PC-9 (cell line): ENCODE data around the gene SMOC2. TPM values are rescaled to one million over a fixed set of nuclear protein-coding genes. Genes with fewer than 3 reads are reported as not detected.

ENCODE experiments used
- BruUV-seq: library from RNA; stranded (reverse); fragments of 400-500 nt; replicated peaks from 2 replicates; lab custom pipeline; 2021; lab: Mats Ljungman, UMichigan
- CTCF ChIA-PET: fragments of 300-600 bp; sonication (Branson Sonifier 250); formaldehyde crosslinking; loops from one replicate; lab custom pipeline; 2022; ENCODE audit warnings: antibody characterized with exemption; lab: Charles Lee
- POLR2A ChIA-PET: fragments of 300-600 bp; sonication (Branson Sonifier 250); formaldehyde crosslinking; loops from one replicate; lab custom pipeline; 2022; ENCODE audit warnings: antibody characterized with exemption; ENCODE audit not compliant: unreplicated experiment; lab: Charles Lee
- DNase-seq, 2 experiments: peaks; one replicate each; pipeline versions ENCODE4 v3.0.0 to v3.0.0-alpha.2; 2015 to 2022; ENCODE audit warnings: mixed read lengths in 1 of 2
- H2AFZ ChIP-seq: fragments of 200-600 bp; sonication (generic); 2 replicates; pipeline ENCODE4 v1.8.1; 2017; ENCODE audit warnings: antibody characterized with exemption
- H3F3A ChIP-seq: fragments of 200-600 bp; sonication (generic); 2 replicates; pipeline ENCODE4 v1.8.1; 2017; ENCODE audit warnings: antibody characterized with exemption, mild to moderate bottlenecking, low read depth; ENCODE audit not compliant: insufficient read depth
- H3K27ac ChIP-seq: fragments of 200-600 bp; sonication (generic); 2 replicates; pipeline ENCODE4 v1.6.1; 2016; ENCODE audit warnings: mixed run types
- H3K27me3 ChIP-seq: fragments of 200-600 bp; sonication (generic); 2 replicates; pipeline ENCODE4 v1.6.1; 2016; ENCODE audit warnings: low read depth, mixed run types; ENCODE audit not compliant: insufficient read depth
- H3K36me3 ChIP-seq: fragments of 200-600 bp; sonication (generic); 2 replicates; pipeline ENCODE4 v1.6.1; 2016; ENCODE audit warnings: low read depth, mixed run types
- H3K4me1 ChIP-seq: fragments of 200-600 bp; sonication (generic); replicated peaks from 2 replicates; pipeline ENCODE4 v1.6.1; 2016; ENCODE audit warnings: mixed run types; ENCODE audit not compliant: insufficient read depth
- H3K4me2 ChIP-seq: fragments of 200-600 bp; sonication (generic); 2 replicates; pipeline ENCODE4 v1.6.1; 2017; ENCODE audit warnings: mixed run types
- H3K4me3 ChIP-seq: fragments of 200-600 bp; sonication (generic); 2 replicates; pipeline ENCODE4 v1.6.1; 2016; ENCODE audit warnings: mixed run types
- H3K79me2 ChIP-seq: fragments of 200-600 bp; sonication (generic); 2 replicates; pipeline ENCODE4 v1.6.1; 2017; ENCODE audit warnings: low read depth, mixed run types
- H3K9me2 ChIP-seq: fragments of 200-600 bp; sonication (generic); 2 replicates; pipeline ENCODE4 v1.8.1; 2017; ENCODE audit warnings: mild to moderate bottlenecking; ENCODE audit not compliant: insufficient read depth
- H3K9me3 ChIP-seq: fragments of 200-600 bp; sonication (generic); 2 replicates; pipeline ENCODE4 v1.8.1; 2016; ENCODE audit warnings: low read depth; ENCODE audit not compliant: insufficient read depth
- H4K20me1 ChIP-seq: fragments of 200-600 bp; sonication (generic); 2 replicates; pipeline ENCODE4 v1.8.1; 2017; ENCODE audit not compliant: insufficient read depth
- CTCF ChIP-seq: fragments of 200-600 bp; sonication (generic); conservative IDR thresholded peaks from 2 replicates; pipeline ENCODE4 v1.6.1; 2017; ENCODE audit warnings: mixed run types, antibody characterized with exemption, mild to moderate bottlenecking, moderate library complexity
- EZH2 ChIP-seq: fragments of 200-600 bp; sonication (generic); IDR thresholded peaks from 2 replicates; pipeline ENCODE4 v1.8.0; 2017; ENCODE audit warnings: antibody characterized with exemption, low read depth
- intact Hi-C: fragments of 100-400 bp; cut with micrococcal nuclease; formaldehyde crosslinking; loops from one replicate; pipeline ENCODE4 v1.10.0; 2022; ENCODE audit not compliant: unreplicated experiment
- total RNA-seq: library from RNA; stranded (reverse); gene quantifications from 2 replicates; pipeline ENCODE4 v1.2.3, GENCODE V29; 2021

The SMOC2 gene
- total RNA-seq, 1 experiment from 2014 or later: not detected

GRCh38 chr6:168601111-168601510 lies 160.1 kb downstream of the SMOC2 start:
- intact Hi-C loops: no loop called here
- no peak overlapping the region for H2AFZ ChIP-seq
- no peak overlapping the region for H3K4me2 ChIP-seq
- H3K27me3 ChIP-seq: peaks cover 49% of the 10 kb centered on the region
- H3K27ac ChIP-seq: no peak overlapping the region
- BruUV-seq: no TSS peak
- DNase-seq: no peak
- POLR2A ChIA-PET: no interaction called here
- no peaks in the 10 kb centered on the region for H3K79me2 ChIP-seq
- CTCF ChIA-PET: no interaction called here
- no peak overlapping the region for H3K4me3 ChIP-seq
- no peaks in the 10 kb centered on the region for H3K9me2 ChIP-seq
- H3K4me1 ChIP-seq: no peaks in the 10 kb centered on the region
- H3K9me3 ChIP-seq: no peaks in the 10 kb centered on the region
- TF ChIP-seq CTCF (no peak), EZH2 (no peak)
- no peaks in the 10 kb centered on the region for H3F3A ChIP-seq
- H3K36me3 ChIP-seq: no peaks in the 10 kb centered on the region
- no peaks in the 10 kb centered on the region for H4K20me1 ChIP-seq

DNA sequence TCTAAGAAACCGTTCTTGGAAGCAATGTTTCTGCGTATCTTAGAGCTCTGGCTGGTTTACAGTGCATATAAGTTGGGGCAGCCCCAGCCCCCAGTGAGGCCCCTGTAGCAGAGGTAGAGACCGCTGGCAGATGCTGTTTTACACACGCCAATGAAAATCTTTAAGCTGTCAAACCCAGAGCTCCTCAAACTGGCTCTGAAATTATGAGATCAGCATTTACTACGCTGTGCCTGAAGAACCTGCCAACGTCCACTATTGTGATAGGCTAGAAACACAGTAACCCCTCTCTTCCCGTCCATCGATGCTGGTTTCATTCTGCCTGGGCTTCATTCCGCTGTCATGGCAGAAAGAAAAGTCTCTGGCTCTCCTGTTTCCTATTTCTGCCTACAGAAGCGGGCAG lies 160.6 kb downstream of the SMOC2 start:
- Histone ChIP-seq H2AFZ (no peak overlapping the region), H3K4me3 (no peak overlapping the region), H3K9me3 (no peaks in the 10 kb centered on the region), H3K27me3 (peaks cover 45% of the 10 kb centered on the region), H3K27ac (no peak overlapping the region), H3F3A (no peaks in the 10 kb centered on the region), H3K79me2 (no peaks in the 10 kb centered on the region), H3K4me2 (no peak overlapping the region), H3K9me2 (no peaks in the 10 kb centered on the region), H3K4me1 (no peaks in the 10 kb centered on the region), H3K36me3 (no peaks in the 10 kb centered on the region), H4K20me1 (no peaks in the 10 kb centered on the region)
- intact Hi-C loops: no loop called here
- DNase-seq: no peak
- TF ChIP-seq EZH2 (no peak), CTCF (no peak)
- no TSS peak for BruUV-seq
- ChIA-PET CTCF (no interaction called here), POLR2A (no interaction called here)

- H3K27ac ChIP-seq: no peak overlapping the region
- no peak for DNase-seq
- intact Hi-C loops: no loop called here
- H3K4me2 ChIP-seq: no peak overlapping the region
- H2AFZ ChIP-seq: no peak overlapping the region
- POLR2A ChIA-PET: no interaction called here
- CTCF ChIA-PET: no interaction called here
- no peak for TF ChIP-seq CTCF
- peaks cover 35% of the 10 kb centered on the region for H3K27me3 ChIP-seq
- no peaks in the 10 kb centered on the region for H3K9me2 ChIP-seq
- H3K79me2 ChIP-seq: no peaks in the 10 kb centered on the region
- no peaks in the 10 kb centered on the region for H3K4me1 ChIP-seq
- no peak overlapping the region for H3K4me3 ChIP-seq
- H3K36me3 ChIP-seq: no peaks in the 10 kb centered on the region
- no peaks in the 10 kb centered on the region for H3F3A ChIP-seq
- no peaks in the 10 kb centered on the region for H4K20me1 ChIP-seq
- no TSS peak for BruUV-seq
- no peaks in the 10 kb centered on the region for H3K9me3 ChIP-seq
Observed at GRCh38 chr6:168602576-168602975, 161.6 kb downstream of the SMOC2 start.
